Measurements from ENCODE around the gene HSPBP1. TPM values are rescaled to one million over a fixed set of nuclear protein-coding genes. Genes with fewer than 3 reads are reported as not detected.
A peak's percentile ranks its signal among the peaks of the same experiment; 100 is the strongest.
"Not testable (repeated sequence)": the region's sequence is repeated elsewhere in the genome, so short reads cannot be mapped to it uniquely, and the experiment has no call there.

The HSPBP1 gene
- total and polyA plus RNA-seq, 9 of the 15 experiments (the other 6 are each of a cell fraction or from before 2014, with no cell fraction given): 0.83 to 81.3 (median 21.8) TPM

GRCh38 chr19:55279770-55280643 is at the start of gene HSPBP1 (continued):
- TF ChIP-seq TCF7L2 (IDR thresholded peaks at IDR 0.05; ENCODE audit: low read depth, low read length) (peak; percentile 69; the same call in 1 of the 2 replicates), STAG1 (CRISPR knock-in tag; IDR thresholded peaks at IDR 0.05; ENCODE audit: borderline replicate concordance) (no peak), ID3 (CRISPR knock-in tag; IDR thresholded peaks at IDR 0.05) (no peak), ID3 (tag; IDR thresholded peaks at IDR 0.05) (no peak), E2F4 (CRISPR knock-in tag; IDR thresholded peaks at IDR 0.05; ENCODE audit: low read depth) (no peak), ZEB2 (IDR thresholded peaks at IDR 0.05) (peak; percentile 85), SP2 (IDR thresholded peaks at IDR 0.05; ENCODE audit: extremely low read depth, low read depth, low read length, poor library complexity, severe bottlenecking) (no peak)

GRCh38 chr19:55328774-55329318 is 48.9 kb upstream of the HSPBP1 start:
- H3K9ac ChIP-seq (ENCODE audit: insufficient read depth in 1 of 2, low read depth in 2 of 2, low read length in 2 of 2); H3K4me2 ChIP-seq (ENCODE audit: insufficient read depth, low read length); in situ Hi-C loops (cut with MboI); POLR2A ChIA-PET; H3K36me3 ChIP-seq (ENCODE audit: control insufficient read depth, insufficient read depth, low read length); FAIRE-seq; H4K20me1 ChIP-seq (replicated peaks; ENCODE audit: control insufficient read depth, insufficient read depth, low read length); H3K27me3 ChIP-seq (ENCODE audit: control insufficient read depth in 2 of 2, insufficient read depth in 2 of 2, low read length in 2 of 2); DNase-seq (ENCODE audit: extremely low read depth in 1 of 4, low spot score in 3 of 4); H3K27ac ChIP-seq (ENCODE audit: extremely low read depth, low read depth, low read length); CTCF ChIA-PET (ENCODE audit: low intra/inter-chr PET ratio); H3K9me3 ChIP-seq (replicated peaks; ENCODE audit: control insufficient read depth, insufficient read depth, low read depth, low read length); H3K4me3 ChIP-seq; H2AFZ ChIP-seq (ENCODE audit: low read depth, low read length); intact Hi-C loops (cut with micrococcal nuclease); H3K79me2 ChIP-seq (ENCODE audit: control insufficient read depth, insufficient read depth, low read length); BruUV-seq (replicated peaks); H3K9me1 ChIP-seq (ENCODE audit: control insufficient read depth, insufficient read depth, low read length); TF ChIP-seq ATF1, CREB1 (CRISPR knock-in tag; IDR thresholded peaks at IDR 0.05): not testable (repeated sequence)
- peaks cover 11 to 22% of the 10 kb centered on the region in 2 experiments; a peak in 4 of 5 replicates for H3K4me1 ChIP-seq (replicated peaks in 1 of 2; ENCODE audit: control insufficient read depth in 2 of 2, insufficient read depth in 2 of 2, low read length in 2 of 2)
- peak; percentile 53; the same call in 2 of the 3 replicates for ATAC-seq
- TF ChIP-seq KDM1A (IDR thresholded peaks at IDR 0.05): peak in 1 of 2 experiments; percentile 39; a peak in 1 of 4 replicates
- TF ChIP-seq ATF1 (tag; IDR thresholded peaks at IDR 0.05): peak; percentile 62
- TF ChIP-seq CREM (IDR thresholded peaks at IDR 0.05; ENCODE audit: low read depth): peak; percentile 83
- TF ChIP-seq RBM25 (IDR thresholded peaks at IDR 0.05; ENCODE audit: low read depth, low read length, severe bottlenecking): peak; percentile 77
- TF ChIP-seq RFX5 (IDR thresholded peaks at IDR 0.05; ENCODE audit: low read depth, low read length): peak; percentile 97
- 0 out of 2 replicates have a peak, but pooled peaks have one; percentile 33 for TF ChIP-seq CREB1 (IDR thresholded peaks at IDR 0.05)
- 27% methylated on average over 4 of the region's 4 CpGs for WGBS (ENCODE audit: insufficient coverage, low coverage, missing lambda C conversion rate)
